NT2/D1 (cell line): ENCODE data around the gene TNS4.

Experiments
- DNase-seq: peaks from one replicate; pipeline ENCODE4 v3.0.0-alpha.2; 2011; ENCODE audit warnings: low read depth, low spot score
- H3K27me3 ChIP-seq: 2 replicates; pipeline ENCODE4 v1.6.0; 2011; ENCODE audit warnings: mild to moderate bottlenecking; ENCODE audit not compliant: insufficient read length, insufficient read depth
- H3K36me3 ChIP-seq: 2 replicates; pipeline ENCODE4 v1.6.1; 2011; ENCODE audit warnings: mild to moderate bottlenecking, low read length, mixed read lengths; ENCODE audit not compliant: insufficient read depth, insufficient read length
- H3K4me1 ChIP-seq: 2 replicates; pipeline ENCODE4 v1.5.1; 2011; ENCODE audit not compliant: insufficient read depth, insufficient read length
- H3K4me3 ChIP-seq: 2 replicates; pipeline ENCODE4 v1.5.1; 2011; ENCODE audit warnings: low read depth; ENCODE audit not compliant: insufficient read length
- H3K9ac ChIP-seq: 2 replicates; pipeline ENCODE4 v1.6.0; 2011; ENCODE audit warnings: low read depth; ENCODE audit not compliant: insufficient read length
- H3K9me3 ChIP-seq: 2 replicates; pipeline ENCODE4 v1.5.1; 2011; ENCODE audit warnings: mild to moderate bottlenecking, low read length; ENCODE audit not compliant: insufficient read depth
- SUZ12 ChIP-seq: IDR thresholded peaks from 2 replicates; pipeline ENCODE4 v1.6.1; 2011; ENCODE audit not compliant: insufficient read length, insufficient read depth; ENCODE audit errors: extremely low read depth
- YY1 ChIP-seq: IDR thresholded peaks from 2 replicates; pipeline ENCODE4 v1.6.1; 2011; ENCODE audit not compliant: insufficient read length, insufficient read depth
- ZNF274 ChIP-seq: IDR thresholded peaks from 2 replicates; pipeline ENCODE4 v1.6.1; 2011; ENCODE audit warnings: mild to moderate bottlenecking, low read depth, low read length

Gene TNS4

DNA sequence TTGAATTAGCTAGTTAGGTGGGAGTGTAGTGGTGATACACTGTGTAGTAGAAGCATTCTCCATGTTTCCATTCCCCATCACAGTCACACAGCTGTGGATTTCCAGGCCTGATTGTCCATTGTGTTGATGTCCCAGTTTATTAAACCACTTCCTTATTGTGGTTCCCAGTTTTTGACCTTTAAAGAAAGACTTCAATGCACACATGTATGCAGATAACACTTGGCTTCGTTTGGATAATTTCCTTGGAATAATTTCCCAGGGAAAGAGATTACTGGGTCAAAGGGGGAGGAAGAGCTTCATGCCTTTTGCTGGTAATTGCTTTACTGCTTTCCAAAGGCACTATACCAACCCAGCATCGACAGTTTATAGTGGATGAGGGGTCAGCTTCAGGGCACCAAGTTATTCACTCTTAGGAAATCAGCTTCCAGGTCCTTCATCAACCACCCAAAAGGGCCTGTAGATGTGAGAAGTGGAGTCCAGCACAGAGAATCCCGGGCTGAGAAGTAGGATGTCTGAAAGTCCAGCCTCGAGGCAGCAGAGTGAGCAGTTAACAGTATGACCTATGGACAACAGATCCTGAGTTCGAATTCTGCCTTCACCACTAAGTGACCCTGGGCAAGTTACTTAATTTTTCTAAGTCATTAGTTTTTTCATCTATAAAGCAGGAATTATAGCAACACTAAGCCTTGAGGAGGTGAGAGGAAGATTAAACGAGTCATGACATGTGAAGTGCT lies 31.3 kb upstream of the TNS4 start:
- no peaks in the 10 kb centered on the region for H3K27me3 ChIP-seq
- no peak overlapping the region for H3K4me3 ChIP-seq
- DNase-seq = no peak
- H3K9ac ChIP-seq = no peak overlapping the region
- peaks cover 21% of the 10 kb centered on the region for H3K4me1 ChIP-seq
- H3K9me3 ChIP-seq = no peaks in the 10 kb centered on the region
- TF ChIP-seq ZNF274 (no peak), SUZ12 (no peak)
- no peaks in the 10 kb centered on the region for H3K36me3 ChIP-seq

DNA sequence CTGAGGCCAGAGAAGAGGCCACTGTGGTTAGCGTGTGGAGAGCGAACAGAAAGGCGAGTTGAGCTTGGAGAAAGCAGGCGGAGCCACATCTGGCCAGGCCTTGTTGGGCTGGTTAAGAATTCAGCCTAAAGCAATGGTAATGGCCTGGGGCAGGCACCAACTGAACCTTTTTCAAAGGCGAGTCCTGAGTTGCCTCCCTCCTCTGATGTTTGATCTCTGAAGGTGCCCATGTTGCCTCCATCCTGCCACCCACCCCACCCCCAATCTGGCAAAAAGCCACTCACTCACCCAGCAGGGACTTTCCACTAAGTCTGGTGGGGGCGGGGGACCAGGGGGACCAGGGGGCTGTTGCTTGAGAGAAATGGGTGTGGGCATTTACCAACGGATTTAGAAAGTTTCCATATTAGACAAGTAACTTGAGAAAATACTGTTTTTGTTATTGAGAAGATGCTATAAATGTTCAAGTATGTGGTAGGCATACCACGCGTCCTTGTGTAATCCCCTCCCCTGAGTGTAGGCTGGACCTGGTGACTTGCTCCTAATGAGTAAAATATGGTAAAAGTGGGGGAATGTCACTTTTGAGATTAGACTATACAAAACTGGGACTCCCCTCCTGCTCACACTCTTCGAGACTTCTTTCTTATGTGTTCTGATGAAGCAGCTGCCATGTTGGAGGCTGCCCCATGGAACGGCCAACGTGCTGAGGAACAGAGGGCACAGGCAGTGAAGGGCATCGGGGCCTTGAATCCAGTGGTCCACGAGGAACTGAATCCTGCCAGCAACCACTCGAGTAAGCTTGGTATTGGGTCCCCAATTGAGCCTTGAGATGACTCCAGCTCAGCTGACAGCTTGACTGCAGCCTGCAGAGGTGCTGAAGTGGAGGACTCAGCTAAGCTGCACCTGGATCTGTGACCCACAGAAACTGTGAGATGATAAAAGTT lies 29.9 kb upstream of the TNS4 start:
- H3K4me3 ChIP-seq = no peak overlapping the region
- H3K9ac ChIP-seq = no peak overlapping the region
- no peak for DNase-seq
- H3K9me3 ChIP-seq = no peaks in the 10 kb centered on the region
- TF ChIP-seq YY1 = no peak
- no peak for TF ChIP-seq ZNF274
- no peak for TF ChIP-seq SUZ12
- no peaks in the 10 kb centered on the region for H3K27me3 ChIP-seq
- H3K36me3 ChIP-seq = no peaks in the 10 kb centered on the region
- H3K4me1 ChIP-seq = peaks cover 15% of the 10 kb centered on the region

DNA sequence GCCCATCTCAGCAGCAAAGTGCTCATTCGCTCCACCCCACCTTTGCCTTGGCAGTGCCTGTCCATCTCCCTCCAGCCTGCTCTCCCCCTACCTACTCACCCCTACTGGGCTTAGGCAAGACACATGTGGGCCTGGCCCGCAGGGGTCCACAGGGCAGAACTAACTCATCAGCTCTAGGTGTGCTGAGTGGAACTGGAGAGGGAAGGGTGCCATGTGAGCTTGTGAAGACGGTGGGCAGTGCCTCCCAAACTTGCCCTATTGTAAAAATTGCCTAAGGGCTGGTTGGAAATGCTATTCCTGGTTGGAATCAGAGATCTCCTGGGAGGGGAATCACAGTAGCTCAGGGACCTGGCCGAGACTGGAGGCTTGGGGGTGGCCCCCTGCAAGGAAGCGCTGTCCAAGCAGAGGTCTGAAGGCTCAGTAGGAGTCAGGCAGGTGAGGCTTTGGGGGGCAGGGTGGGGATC lies 29.1 kb upstream of the TNS4 start:
- Histone ChIP-seq H3K9me3 (peaks cover 7% of the 10 kb centered on the region), H3K27me3 (no peaks in the 10 kb centered on the region), H3K4me1 (peaks cover 12% of the 10 kb centered on the region), H3K9ac (no peak overlapping the region), H3K4me3 (no peak overlapping the region), H3K36me3 (no peaks in the 10 kb centered on the region)
- no peak for DNase-seq
- TF ChIP-seq SUZ12 = no peak
- no peak for TF ChIP-seq ZNF274
- no peak for TF ChIP-seq YY1

DNA sequence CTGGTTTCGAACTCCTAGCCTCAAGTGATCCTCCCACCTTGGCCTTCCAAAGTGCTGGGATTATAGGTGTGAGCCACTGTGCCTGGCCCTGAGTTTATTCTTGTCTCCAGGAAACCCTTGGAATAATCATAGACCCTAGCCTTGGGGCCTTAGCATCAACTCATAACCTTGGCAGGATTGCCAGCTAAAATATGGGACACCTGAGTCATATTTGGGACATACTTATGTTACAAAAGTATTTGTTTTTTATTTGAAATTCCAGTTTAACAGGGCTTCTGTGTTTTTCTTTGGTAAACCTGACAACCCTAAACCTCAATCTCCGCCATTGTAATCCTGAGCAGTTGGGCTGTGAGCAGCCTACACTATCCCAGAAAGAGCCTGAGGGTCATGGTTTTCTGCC lies 28.6 kb upstream of the TNS4 start:
- Histone ChIP-seq H3K4me1 (peaks cover 12% of the 10 kb centered on the region), H3K36me3 (no peaks in the 10 kb centered on the region), H3K9me3 (peaks cover 12% of the 10 kb centered on the region), H3K4me3 (no peak overlapping the region), H3K9ac (no peak overlapping the region), H3K27me3 (no peaks in the 10 kb centered on the region)
- DNase-seq = no peak
- TF ChIP-seq ZNF274 (no peak), SUZ12 (no peak), YY1 (no peak)

DNA sequence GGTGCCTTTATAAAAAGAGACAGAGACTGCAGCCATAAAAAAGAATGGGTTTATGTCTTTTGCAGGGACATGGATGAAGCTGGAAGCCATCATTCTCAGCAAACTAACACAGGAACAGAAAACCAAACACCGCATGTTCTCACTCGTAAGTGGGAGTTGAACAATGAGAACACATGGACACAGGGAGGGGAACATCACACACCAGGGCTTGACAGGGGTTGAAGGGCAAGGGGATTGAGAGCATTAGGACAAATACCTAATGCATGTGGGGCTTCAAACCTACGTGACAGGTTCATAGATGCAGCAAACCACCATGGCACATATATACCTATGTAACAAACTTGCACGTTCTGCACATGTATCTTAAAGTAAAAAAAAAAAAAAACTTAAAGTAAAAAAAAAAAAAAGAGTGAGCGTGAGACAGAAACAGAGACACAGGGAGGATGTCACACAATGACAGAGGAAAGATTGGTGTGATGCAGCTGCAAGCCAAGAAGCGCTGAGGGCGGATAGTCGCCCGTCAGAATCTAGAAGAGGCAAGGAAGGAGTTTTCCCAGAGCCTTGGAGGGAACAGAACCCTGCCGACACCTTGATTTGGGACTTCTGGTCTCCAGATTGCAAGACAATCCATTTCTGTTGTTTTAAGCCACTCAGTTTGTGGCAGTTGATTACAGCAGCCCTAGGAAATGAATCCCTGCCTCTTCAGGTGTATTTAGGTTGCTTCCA lies 27.4 kb upstream of the TNS4 start:
- no peak for DNase-seq
- TF ChIP-seq ZNF274 = no peak
- TF ChIP-seq YY1 = no peak
- TF ChIP-seq SUZ12 = no peak
- peaks cover 19% of the 10 kb centered on the region for H3K9me3 ChIP-seq
- H3K27me3 ChIP-seq = no peaks in the 10 kb centered on the region
- no peak overlapping the region for H3K9ac ChIP-seq
- no peak overlapping the region for H3K4me3 ChIP-seq
- no peaks in the 10 kb centered on the region for H3K36me3 ChIP-seq
- peaks cover 9% of the 10 kb centered on the region for H3K4me1 ChIP-seq

DNA sequence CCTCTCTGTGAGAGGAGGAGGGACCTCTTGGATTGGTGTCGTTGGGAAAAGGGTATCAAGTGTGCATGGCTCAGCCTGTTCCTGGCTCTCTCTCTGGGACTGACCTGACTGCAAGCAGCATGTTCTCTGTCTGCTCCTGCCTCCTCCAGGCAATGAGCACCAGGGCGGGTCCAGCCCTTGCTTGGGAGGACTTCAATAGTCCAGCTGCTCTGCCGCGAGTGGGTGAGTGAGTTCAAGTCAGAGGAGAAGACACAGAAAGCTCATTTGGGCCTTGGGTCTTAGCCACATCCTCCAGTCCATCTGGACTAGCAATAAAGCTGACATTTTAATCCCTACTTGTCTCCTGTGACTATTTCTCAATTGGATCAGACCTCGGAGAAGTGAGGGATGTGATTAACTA lies 25.2 kb upstream of the TNS4 start:
- Histone ChIP-seq H3K9ac (no peak overlapping the region), H3K27me3 (no peaks in the 10 kb centered on the region), H3K4me3 (no peak overlapping the region), H3K9me3 (peaks cover 19% of the 10 kb centered on the region), H3K36me3 (no peaks in the 10 kb centered on the region), H3K4me1 (peaks cover 9% of the 10 kb centered on the region)
- TF ChIP-seq ZNF274 = no peak
- no peak for TF ChIP-seq SUZ12
- TF ChIP-seq YY1 = no peak
- no peak for DNase-seq

DNA sequence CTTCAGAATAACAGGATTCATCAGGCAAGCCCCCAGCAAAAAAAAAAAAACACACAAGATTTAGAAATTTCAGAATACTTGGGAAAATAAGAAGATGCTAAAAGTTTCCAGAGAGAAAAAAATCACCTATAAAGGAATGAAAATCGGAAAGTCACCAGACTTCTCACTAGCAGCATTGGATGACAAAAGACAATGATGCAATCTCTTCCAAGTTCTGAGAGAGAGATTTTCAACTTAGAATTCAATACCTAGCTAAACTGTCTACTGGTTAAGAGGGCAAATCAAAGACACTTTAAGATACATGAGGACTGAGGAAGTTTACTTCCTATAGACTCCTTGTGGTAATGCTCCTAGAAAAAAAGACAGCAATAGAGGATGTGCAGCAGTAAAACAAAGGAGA lies 23.9 kb upstream of the TNS4 start:
- Histone ChIP-seq H3K4me3 (no peak overlapping the region), H3K9me3 (peaks cover 19% of the 10 kb centered on the region), H3K9ac (no peak overlapping the region), H3K27me3 (no peaks in the 10 kb centered on the region), H3K36me3 (no peaks in the 10 kb centered on the region), H3K4me1 (peaks cover 10% of the 10 kb centered on the region)
- DNase-seq = no peak
- TF ChIP-seq SUZ12 (no peak), ZNF274 (no peak), YY1 (no peak)
